Activated CD4-positive, alpha-beta T cell treated with anti-CD3 and anti-CD28 coated beads for 48 hours (primary cell): ENCODE results near the gene PDGFA.

Experiments
- DNase-seq: peaks from one replicate; pipeline ENCODE4 v3.0.0-alpha.2; 2020

Gene PDGFA

DNA sequence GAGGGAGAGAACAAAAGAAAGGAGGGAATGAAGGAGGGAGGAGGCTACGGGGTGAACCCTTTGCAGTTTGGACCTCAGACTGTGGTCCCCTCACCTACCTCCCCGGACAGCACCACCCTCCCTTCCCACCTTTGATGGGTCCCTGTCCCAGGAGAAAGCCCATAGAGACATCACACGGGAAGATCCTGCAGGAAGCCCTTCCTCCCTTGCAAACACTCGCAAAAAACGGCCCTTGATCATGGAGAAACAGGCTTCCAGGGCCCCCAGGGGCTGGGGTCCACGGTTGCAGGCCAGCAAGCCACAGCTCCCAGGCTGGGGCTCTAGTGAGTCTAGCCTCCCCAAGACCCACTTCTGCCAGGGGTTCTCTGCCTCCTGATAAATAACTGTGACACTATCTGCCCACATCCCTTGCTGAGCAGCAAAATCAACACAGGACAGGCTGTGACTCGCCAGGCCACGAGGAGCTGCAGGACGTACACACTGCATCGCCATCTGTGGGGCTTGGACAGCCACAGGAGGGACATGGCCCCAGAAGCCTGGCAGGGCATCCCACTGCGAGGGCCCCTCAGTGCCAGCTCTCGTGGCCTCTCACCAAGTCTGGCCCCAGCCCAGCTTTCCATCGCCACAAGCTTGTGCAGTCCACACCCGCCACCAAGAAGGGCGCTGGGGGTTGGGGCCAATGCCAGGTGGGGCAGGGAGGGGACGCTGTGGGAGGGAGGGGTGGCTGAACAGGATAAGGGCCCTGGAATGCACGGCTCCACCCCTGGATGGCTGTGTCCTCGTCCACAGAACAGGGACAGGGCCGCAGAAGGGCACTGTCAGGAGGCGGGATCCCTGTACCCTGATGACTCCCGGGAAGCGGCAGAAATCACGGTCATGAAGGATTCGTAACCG, 34.2 kb downstream of the PDGFA start:
- DNase-seq, result no peak

- DNase-seq, result no peak
Observed at GRCh38 chr7:484356-485101, 35.1 kb downstream of the PDGFA start.

DNA sequence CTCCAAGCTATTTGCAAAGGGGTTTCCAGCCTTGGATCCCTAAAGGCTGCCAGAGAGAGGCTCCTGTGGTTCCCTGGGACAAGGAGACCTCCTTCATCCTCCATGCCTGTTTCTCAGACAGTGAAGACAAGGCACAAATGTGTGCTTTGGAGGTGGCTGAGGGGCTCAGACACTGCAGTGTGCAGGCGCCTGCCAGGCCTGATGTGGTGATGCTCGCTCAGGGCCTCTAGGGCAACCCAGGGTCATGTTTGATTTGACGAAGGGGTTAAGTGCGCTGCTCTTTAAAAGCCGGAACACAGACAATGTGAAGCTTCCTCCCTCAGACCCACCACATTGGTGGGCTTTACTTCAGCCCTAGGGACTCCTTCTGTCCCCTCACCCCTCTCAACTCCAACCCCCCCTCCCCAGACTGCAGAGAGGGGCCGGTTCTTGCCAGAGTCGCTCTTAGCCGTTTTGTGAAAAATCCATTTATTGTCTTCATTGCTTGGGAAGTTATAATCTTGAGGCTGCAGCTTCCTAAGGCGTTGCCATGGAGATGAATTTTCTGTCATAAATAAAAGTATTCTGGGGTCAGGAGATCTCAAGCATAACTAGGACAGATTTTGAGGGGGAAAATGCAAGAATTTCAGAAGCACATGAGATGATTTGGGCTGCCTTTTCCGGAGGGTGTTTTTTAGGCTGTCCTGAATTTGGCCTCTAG, 35.8 kb downstream of the PDGFA start:
- no peak for DNase-seq

DNA sequence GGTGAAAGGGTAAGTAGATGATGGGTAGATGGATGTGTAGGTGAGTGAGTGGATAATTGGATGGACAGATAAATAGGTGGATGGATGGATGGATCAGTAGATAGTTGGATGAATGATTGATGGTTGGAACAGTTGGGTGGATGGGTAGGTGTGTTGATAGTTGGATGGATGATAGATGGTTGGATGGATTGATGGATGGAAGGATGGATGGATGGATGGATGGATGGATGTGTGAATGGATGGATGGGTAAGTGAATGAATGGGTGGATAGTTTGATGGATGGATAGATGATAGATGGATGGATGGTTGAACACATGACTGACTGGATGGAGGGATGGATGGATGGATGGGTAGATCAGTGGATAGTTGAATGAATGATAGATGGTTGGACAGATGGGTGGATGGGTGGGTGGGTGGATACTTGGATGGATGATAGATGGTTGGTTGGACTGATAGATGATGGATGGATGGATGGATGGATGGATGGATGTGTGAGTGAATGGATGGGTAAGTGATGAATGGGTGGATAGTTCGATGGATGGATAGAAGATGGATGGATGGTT, 37.0 kb downstream of the PDGFA start:
- no peak for DNase-seq

DNA sequence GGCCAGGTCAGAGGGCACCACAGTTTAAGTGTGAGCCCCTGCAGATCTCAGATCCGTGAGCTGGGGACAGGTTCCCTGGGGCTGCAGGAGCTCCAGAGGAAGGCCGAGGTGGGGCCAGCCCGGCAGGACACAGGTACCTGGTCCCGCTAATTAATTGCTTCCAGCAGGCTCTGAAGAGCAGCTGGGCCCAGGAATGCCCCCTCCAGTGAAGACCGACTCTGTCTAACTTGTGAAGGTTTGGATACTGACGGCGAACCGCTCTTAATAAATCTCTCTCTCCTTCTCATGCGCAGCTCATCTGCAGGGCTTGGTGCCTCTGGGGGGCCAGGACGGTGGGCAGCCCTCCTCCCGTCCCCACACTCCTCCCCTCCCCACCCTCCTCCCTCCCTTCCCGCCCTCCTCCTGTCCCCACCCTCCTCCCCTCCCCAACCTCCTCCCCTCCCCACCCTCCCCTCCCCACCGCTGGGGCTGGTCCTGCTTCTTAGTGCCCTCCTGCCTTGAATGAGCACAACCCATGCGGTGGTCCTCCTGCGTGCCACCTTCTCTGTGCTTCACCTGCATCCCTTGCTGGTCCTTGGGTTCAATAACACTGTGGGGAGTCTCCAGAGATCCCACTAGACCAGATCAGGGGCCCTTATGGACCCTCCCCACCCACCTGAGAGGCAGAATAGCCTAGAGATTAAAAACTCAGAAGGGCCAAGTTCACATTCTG, 38.3 kb downstream of the PDGFA start:
- DNase-seq, result no peak

DNA sequence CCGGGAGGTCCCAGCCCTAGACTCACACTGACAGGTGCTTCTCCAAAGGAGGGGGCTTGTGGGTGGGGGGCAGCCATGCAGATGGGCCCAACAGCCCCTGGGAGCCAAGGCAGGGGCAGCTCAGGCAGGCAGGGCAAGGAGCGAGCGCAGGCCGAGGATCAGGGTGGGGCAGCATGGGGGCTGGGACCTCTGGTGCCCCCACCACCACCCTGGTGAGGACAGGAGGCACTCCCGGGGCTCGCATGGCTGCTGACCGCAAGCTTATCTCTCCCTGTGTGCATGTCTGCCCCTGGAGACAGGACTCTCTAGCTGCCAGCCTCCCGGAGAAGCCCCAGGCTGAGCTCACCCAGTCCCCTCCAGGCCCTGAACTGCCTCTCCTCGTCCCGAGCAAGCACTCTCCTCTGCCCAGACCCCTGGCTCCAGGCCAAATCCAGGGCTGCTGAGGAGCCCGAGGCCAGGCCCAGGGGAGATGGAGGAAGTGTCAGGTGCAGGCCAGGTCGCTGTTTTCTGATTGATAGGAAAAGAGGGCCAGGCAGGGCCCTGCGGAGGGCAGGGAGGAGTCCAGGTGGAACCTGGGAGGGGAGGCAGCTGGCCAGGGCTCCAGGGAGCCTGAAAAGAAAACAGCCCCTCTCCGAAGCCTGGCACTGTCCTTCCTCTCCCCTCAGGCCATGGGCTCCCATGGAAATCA, 39.0 kb downstream of the PDGFA start:
- no peak for DNase-seq

DNA sequence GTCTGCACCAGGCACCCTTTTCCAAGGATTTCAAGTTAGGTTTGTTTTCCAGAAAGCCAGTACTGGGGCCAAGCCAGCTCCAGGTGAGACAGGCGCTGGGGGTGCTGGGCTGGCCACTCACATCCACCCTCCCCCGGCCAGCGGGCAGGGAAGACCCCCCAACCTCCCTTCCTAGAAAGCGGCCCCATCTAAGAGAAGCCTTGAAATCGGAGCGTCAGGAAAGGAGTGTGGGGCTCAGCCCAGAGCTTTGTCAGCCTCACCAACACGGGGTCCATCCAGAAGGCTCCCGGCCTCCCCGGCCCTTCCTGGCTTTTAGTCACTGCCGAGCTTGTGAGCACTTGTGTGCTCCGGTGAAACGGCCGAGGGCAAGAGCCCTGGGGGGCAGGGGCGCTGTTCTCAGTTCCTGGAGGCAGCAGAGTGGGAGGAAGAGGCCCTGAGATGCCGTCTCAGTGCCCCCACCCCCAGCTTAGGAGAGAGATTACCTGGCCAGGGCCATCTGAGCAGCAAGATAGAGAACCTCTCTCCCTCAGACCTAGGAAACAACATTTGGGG, 39.6 kb downstream of the PDGFA start:
- no peak for DNase-seq

DNA sequence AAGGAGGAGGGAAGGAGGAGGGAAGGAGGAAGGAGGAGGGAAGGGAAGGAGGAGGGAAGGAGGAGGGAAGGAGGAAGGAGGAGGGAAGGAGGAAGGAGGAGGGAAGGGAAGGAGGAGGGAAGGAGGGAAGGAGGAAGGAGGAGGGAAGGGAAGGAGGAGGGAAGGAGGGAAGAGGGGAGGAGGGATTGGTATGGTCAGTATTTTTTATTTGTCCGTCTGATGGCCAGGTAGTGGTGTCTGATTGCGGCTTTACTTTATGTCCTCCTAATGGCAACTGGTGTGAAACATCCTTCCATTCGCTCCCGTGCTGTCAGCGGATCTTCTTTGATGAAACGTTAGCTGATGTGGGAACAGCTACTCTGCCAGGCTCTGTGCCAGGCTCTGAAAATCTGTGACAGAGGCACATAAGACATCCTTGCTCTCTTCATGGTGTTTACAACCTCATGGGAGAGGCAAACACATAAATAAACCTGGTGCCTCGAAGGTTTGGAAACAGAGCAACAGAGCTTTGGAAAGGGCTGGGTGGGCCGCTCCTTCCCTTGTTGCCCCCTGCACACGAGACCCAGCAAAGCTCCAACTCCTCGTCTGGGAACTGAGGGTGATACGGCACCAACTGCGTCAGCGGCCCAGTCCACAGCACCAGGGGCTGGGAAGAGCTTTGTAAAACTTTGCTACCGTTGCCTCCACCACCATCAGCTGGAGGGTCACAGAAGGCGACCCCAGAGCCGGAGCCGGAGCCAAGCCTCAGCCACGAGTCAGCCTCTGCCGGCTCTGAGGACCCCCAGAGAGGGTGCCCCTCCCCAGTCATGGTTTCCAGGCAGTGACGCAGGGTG, 40.3 kb downstream of the PDGFA start:
- DNase-seq, result no peak

DNA sequence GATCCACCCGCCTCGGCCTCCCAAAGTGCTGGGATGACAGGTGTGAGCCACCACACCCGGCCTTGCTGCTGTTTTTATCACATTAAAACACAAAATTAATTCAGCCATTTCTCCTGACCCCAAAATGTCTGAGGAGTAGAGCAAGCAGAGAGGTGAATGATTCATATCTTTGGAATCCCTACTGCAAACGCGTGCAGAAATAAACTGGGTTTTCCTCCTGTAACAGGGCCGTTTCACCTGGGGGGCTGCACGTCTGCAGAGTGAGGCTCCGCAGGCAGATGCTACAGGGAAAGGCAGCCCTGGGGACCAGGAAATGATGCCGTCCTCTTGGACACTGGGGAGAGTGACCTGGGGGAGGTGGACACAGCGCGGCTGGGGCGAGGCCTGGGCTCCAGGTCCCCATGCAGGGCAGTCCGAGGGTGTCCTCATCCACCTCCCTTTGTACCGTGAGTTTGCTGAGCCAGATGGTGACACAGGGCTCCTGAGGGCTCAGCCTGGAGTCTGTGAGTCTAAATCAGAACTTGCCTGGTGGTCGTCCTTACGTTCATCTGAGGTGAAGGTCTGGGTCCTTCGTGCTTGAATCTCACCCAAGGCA, 41.9 kb downstream of the PDGFA start:
- DNase-seq, result no peak

GRCh38 chr7:476736-477360, 42.8 kb downstream of the PDGFA start:
- no peak for DNase-seq

DNA sequence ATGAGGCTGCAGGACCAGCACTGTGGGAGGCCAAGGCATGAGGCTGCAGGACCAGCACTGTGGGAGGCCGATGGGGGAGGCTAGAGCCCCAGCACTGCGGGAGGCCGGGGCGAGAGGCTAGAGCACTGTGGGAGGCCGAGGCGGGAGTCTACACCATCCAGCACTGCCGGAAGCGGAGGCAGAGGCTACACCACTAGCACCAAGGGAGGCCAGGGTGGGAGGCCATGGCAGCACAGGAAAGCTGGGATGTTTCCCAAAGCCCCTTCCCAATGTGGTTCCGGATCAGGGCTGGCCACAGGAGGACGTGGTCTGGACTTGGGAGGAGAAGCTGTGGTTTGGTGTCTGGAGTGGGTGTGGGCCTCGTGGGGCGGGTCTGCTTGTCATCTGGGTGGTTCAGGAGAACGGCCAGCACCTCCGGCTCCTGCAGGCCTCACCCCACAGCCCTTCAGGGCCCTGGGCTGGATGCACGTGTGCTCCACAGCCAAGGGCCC, 43.6 kb downstream of the PDGFA start:
- no peak for DNase-seq

GRCh38 chr7:475425-475728, 44.3 kb downstream of the PDGFA start:
- DNase-seq, result no peak

GRCh38 chr7:474605-475424, 44.8 kb downstream of the PDGFA start:
- no peak for DNase-seq

GRCh38 chr7:473870-474604, 45.6 kb downstream of the PDGFA start:
- DNase-seq, result no peak

DNA sequence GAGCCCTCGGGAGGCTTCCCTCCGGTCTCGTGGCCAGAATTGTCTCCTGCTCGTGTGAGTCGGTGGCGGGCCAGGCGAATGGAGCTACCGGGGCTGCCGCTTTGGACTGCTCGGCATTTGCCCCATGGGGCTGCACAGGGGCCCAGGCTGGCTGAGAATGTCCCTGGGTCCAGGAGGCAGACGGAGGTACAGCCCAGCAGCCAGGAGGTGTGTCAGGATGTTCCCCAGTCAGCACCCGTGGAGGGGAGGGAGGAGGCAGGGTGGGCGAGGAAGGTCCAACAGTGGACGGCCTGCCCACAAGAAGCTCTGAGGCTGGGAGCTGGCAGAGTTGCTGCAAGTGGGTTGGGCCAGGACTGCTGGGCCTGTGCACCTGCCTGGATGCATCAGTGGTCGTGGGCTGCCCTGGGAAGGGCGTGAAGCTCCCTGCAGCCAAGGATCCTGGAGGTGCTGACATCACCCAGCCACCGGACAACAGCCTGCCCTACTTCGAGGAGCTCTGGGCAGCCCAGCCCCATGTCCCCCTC, 46.4 kb downstream of the PDGFA start:
- no peak for DNase-seq

DNA sequence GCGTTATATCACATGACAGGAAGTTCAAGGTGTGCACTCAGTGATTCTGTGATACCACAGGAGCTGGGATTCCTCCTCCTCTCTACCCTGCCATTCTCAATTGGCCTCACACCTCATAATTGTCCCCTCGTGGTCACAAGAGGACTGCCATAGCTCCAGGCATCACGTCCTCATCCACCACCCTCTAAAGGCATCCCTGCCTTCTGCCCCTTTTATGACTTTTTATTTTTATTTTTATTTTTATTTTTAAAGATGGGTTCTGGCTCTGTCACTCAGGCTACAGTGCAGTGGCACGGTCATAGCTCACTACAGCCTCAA, 47.0 kb downstream of the PDGFA start:
- DNase-seq, result no peak

- peak; percentile 10 for DNase-seq
Observed at GRCh38 chr7:471866-472639, 47.6 kb downstream of the PDGFA start.
